ENCODE results near the gene FLT4. TPM values are rescaled to one million over a fixed set of nuclear protein-coding genes. Genes with fewer than 3 reads are reported as not detected.

The FLT4 gene
- total and polyA plus RNA-seq, 2 experiments from 2014 or later = 3.4 to 13.8 TPM

DNA sequence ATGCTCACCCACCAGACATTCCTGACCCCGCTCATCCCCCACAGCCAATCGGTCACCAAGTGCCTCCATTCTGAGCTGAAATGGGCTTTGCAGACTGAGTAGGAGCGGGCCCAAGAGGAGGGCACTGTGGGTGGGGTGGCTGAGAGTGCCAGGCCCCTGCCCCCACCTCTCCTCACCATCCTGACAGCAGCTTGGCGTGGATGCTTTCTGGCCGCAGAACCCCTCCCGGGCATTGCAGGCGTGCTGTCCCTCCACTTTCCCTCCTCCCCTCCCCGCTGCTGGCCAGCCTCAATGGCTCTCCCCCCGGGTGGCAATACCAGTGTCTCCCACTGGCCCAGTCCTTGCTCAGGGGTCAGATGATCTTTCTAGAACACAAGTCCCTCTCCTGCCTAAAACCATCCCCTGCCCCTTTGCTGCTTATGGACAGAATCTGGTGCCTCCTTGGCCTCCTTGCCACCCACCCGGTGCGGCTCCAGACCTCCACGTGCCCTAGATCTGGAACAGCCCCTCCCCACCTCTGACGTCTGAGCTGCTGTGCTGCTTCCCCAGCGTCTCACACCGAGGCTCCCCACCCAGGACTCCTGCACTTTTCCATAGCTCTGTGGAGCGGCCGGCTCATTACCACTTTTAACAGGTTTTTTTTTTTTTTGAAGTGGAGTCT is 6.1 kb downstream of the FLT4 start (continued):
- TF ChIP-seq CREB1 (CRISPR knock-in tag; IDR thresholded peaks at IDR 0.05; ENCODE audit: low read depth) (no peak), STAT1 (IDR thresholded peaks at IDR 0.05; ENCODE audit: unreplicated experiment) (no peak), NANOG (IDR thresholded peaks at IDR 0.05; ENCODE audit: borderline replicate concordance) (no peak), ZNF331 (CRISPR knock-in tag; IDR thresholded peaks at IDR 0.05; ENCODE audit: low read depth) (no peak)

- Mint-ChIP-seq H3K27me3 (ENCODE audit: insufficient read depth, low read depth, poor library complexity) (peaks cover 18% of the 10 kb centered on the region), H3K4me3 (no peak overlapping the region), H3K27ac (no peak overlapping the region), H3K9me3 (no peaks in the 10 kb centered on the region), H3K4me1 (peaks cover 7% of the 10 kb centered on the region), H3K36me3 (ENCODE audit: low read depth) (no peaks in the 10 kb centered on the region; the same call in 2 of the 3 replicates)
- Histone ChIP-seq H3K4me1 (ENCODE audit: insufficient read depth) (no peaks in the 10 kb centered on the region), H3K27ac (ENCODE audit: low read depth) (no peak overlapping the region), H3K4me2 (no peak overlapping the region), H3F3A (replicated peaks; ENCODE audit: low read depth) (no peaks in the 10 kb centered on the region), H3K4me3 (no peak overlapping the region), H3K79me2 (replicated peaks; ENCODE audit: insufficient read depth) (no peaks in the 10 kb centered on the region), H4K20me1 (replicated peaks; ENCODE audit: insufficient read depth) (no peaks in the 10 kb centered on the region; the same call in 1 of the 2 replicates), H2AFZ (no peak overlapping the region), H3K9me2 (ENCODE audit: insufficient read depth) (no peaks in the 10 kb centered on the region), H3K36me3 (ENCODE audit: insufficient read depth) (no peaks in the 10 kb centered on the region), H3K27me3 (ENCODE audit: insufficient read depth) (peaks cover 8% of the 10 kb centered on the region)
- DNase-seq (ENCODE audit: low spot score) = no peak
- TF ChIP-seq JUNB (IDR thresholded peaks at IDR 0.05; ENCODE audit: unreplicated experiment) = no peak
- TF ChIP-seq ZNF331 (CRISPR knock-in tag; IDR thresholded peaks at IDR 0.05; ENCODE audit: low read depth) = no peak
- TF ChIP-seq, protein P1, sequence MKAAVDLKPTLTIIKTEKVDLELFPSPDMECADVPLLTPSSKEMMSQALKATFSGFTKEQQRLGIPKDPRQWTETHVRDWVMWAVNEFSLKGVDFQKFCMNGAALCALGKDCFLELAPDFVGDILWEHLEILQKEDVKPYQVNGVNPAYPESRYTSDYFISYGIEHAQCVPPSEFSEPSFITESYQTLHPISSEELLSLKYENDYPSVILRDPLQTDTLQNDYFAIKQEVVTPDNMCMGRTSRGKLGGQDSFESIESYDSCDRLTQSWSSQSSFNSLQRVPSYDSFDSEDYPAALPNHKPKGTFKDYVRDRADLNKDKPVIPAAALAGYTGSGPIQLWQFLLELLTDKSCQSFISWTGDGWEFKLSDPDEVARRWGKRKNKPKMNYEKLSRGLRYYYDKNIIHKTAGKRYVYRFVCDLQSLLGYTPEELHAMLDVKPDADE (IDR thresholded peaks at IDR 0.05) = no peak
- TF ChIP-seq POLR2AphosphoS5 (IDR thresholded peaks at IDR 0.05; ENCODE audit: low read depth) = no peak
- no peak for TF ChIP-seq STAT1 (IDR thresholded peaks at IDR 0.05; ENCODE audit: unreplicated experiment)
- TF ChIP-seq, protein P2, sequence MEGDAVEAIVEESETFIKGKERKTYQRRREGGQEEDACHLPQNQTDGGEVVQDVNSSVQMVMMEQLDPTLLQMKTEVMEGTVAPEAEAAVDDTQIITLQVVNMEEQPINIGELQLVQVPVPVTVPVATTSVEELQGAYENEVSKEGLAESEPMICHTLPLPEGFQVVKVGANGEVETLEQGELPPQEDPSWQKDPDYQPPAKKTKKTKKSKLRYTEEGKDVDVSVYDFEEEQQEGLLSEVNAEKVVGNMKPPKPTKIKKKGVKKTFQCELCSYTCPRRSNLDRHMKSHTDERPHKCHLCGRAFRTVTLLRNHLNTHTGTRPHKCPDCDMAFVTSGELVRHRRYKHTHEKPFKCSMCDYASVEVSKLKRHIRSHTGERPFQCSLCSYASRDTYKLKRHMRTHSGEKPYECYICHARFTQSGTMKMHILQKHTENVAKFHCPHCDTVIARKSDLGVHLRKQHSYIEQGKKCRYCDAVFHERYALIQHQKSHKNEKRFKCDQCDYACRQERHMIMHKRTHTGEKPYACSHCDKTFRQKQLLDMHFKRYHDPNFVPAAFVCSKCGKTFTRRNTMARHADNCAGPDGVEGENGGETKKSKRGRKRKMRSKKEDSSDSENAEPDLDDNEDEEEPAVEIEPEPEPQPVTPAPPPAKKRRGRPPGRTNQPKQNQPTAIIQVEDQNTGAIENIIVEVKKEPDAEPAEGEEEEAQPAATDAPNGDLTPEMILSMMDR (conservative IDR thresholded peaks at IDR 0.05; ENCODE audit: low read depth in 2 of 2) = no peak
- no peak for TF ChIP-seq ZNF114 (CRISPR knock-in tag; IDR thresholded peaks at IDR 0.05)
- TF ChIP-seq NANOG (IDR thresholded peaks at IDR 0.05; ENCODE audit: borderline replicate concordance) = no peak
- TF ChIP-seq EZH2phosphoT487 (IDR thresholded peaks at IDR 0.05; ENCODE audit: unreplicated experiment) = no peak
- TF ChIP-seq, protein P3, sequence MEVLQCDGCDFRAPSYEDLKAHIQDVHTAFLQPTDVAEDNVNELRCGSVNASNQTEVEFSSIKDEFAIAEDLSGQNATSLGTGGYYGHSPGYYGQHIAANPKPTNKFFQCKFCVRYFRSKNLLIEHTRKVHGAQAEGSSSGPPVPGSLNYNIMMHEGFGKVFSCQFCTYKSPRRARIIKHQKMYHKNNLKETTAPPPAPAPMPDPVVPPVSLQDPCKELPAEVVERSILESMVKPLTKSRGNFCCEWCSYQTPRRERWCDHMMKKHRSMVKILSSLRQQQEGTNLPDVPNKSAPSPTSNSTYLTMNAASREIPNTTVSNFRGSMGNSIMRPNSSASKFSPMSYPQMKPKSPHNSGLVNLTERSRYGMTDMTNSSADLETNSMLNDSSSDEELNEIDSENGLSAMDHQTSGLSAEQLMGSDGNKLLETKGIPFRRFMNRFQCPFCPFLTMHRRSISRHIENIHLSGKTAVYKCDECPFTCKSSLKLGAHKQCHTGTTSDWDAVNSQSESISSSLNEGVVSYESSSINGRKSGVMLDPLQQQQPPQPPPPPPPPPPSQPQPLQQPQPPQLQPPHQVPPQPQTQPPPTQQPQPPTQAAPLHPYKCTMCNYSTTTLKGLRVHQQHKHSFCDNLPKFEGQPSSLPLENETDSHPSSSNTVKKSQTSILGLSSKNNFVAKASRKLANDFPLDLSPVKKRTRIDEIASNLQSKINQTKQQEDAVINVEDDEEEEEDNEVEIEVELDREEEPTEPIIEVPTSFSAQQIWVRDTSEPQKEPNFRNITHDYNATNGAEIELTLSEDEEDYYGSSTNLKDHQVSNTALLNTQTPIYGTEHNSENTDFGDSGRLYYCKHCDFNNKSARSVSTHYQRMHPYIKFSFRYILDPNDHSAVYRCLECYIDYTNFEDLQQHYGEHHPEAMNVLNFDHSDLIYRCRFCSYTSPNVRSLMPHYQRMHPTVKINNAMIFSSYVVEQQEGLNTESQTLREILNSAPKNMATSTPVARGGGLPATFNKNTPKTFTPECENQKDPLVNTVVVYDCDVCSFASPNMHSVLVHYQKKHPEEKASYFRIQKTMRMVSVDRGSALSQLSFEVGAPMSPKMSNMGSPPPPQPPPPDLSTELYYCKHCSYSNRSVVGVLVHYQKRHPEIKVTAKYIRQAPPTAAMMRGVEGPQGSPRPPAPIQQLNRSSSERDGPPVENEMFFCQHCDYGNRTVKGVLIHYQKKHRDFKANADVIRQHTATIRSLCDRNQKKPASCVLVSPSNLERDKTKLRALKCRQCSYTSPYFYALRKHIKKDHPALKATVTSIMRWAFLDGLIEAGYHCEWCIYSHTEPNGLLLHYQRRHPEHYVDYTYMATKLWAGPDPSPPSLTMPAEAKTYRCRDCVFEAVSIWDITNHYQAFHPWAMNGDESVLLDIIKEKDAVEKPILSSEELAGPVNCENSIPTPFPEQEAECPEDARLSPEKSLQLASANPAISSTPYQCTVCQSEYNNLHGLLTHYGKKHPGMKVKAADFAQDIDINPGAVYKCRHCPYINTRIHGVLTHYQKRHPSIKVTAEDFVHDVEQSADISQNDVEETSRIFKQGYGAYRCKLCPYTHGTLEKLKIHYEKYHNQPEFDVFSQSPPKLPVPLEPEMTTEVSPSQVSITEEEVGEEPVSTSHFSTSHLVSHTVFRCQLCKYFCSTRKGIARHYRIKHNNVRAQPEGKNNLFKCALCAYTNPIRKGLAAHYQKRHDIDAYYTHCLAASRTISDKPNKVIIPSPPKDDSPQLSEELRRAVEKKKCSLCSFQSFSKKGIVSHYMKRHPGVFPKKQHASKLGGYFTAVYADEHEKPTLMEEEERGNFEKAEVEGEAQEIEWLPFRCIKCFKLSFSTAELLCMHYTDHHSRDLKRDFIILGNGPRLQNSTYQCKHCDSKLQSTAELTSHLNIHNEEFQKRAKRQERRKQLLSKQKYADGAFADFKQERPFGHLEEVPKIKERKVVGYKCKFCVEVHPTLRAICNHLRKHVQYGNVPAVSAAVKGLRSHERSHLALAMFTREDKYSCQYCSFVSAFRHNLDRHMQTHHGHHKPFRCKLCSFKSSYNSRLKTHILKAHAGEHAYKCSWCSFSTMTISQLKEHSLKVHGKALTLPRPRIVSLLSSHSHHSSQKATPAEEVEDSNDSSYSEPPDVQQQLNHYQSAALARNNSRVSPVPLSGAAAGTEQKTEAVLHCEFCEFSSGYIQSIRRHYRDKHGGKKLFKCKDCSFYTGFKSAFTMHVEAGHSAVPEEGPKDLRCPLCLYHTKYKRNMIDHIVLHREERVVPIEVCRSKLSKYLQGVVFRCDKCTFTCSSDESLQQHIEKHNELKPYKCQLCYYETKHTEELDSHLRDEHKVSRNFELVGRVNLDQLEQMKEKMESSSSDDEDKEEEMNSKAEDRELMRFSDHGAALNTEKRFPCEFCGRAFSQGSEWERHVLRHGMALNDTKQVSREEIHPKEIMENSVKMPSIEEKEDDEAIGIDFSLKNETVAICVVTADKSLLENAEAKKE (CRISPR knock-in tag; IDR thresholded peaks at IDR 0.05) = no peak
- TF ChIP-seq, protein P4, sequence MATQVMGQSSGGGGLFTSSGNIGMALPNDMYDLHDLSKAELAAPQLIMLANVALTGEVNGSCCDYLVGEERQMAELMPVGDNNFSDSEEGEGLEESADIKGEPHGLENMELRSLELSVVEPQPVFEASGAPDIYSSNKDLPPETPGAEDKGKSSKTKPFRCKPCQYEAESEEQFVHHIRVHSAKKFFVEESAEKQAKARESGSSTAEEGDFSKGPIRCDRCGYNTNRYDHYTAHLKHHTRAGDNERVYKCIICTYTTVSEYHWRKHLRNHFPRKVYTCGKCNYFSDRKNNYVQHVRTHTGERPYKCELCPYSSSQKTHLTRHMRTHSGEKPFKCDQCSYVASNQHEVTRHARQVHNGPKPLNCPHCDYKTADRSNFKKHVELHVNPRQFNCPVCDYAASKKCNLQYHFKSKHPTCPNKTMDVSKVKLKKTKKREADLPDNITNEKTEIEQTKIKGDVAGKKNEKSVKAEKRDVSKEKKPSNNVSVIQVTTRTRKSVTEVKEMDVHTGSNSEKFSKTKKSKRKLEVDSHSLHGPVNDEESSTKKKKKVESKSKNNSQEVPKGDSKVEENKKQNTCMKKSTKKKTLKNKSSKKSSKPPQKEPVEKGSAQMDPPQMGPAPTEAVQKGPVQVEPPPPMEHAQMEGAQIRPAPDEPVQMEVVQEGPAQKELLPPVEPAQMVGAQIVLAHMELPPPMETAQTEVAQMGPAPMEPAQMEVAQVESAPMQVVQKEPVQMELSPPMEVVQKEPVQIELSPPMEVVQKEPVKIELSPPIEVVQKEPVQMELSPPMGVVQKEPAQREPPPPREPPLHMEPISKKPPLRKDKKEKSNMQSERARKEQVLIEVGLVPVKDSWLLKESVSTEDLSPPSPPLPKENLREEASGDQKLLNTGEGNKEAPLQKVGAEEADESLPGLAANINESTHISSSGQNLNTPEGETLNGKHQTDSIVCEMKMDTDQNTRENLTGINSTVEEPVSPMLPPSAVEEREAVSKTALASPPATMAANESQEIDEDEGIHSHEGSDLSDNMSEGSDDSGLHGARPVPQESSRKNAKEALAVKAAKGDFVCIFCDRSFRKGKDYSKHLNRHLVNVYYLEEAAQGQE (IDR thresholded peaks at IDR 0.05; ENCODE audit: unreplicated experiment) = no peak
- no peak for ATAC-seq
Measured at GRCh38 chr5:180642779-180643178, 6.6 kb downstream of the FLT4 start.
